Spleen (tissue), 7 donors: Measurements from ENCODE around the gene LCLAT1.

Experiments used
- POLR2AphosphoS5 ChIP-seq, 3 donors: sonication (generic); formaldehyde crosslinking; IDR thresholded peaks; one replicate each; pipeline ENCODE4 v1.5.1; 2017; ENCODE audit warnings: antibody characterized with exemption in 3 of 3
- TF ChIP-seq, protein P1 (sequence below), 11 experiments: fragments of 200-600 bp in 7 of 11; fragments of 450-650 bp in 4 of 11; sonication (generic) in 4 of 11; IDR thresholded peaks in 8 of 11; conservative IDR thresholded peaks in 3 of 11; 1 replicate in 7 of 11; 2 replicates in 4 of 11; pipeline versions ENCODE4 v1.4.0 to v1.8.0; 2016 to 2021; ENCODE audit warnings: antibody characterized with exemption in 11 of 11, inconsistent platforms in 4 of 11, mild to moderate bottlenecking in 1 of 11
- donor health status: DM: no; HTN: no; CAD: no; lungs with moderate emphysema.
- donor health status: DM: no; HTN: no; CAD: no.
- donor health status: DM: no; HTN: no; CAD: no.

GRCh38 chr2:30639836-30640235 is 192.8 kb downstream of the LCLAT1 start:
- TF ChIP-seq POLR2AphosphoS5 (IDR thresholded peaks at IDR 0.05) = no peak
- TF ChIP-seq, protein P1, sequence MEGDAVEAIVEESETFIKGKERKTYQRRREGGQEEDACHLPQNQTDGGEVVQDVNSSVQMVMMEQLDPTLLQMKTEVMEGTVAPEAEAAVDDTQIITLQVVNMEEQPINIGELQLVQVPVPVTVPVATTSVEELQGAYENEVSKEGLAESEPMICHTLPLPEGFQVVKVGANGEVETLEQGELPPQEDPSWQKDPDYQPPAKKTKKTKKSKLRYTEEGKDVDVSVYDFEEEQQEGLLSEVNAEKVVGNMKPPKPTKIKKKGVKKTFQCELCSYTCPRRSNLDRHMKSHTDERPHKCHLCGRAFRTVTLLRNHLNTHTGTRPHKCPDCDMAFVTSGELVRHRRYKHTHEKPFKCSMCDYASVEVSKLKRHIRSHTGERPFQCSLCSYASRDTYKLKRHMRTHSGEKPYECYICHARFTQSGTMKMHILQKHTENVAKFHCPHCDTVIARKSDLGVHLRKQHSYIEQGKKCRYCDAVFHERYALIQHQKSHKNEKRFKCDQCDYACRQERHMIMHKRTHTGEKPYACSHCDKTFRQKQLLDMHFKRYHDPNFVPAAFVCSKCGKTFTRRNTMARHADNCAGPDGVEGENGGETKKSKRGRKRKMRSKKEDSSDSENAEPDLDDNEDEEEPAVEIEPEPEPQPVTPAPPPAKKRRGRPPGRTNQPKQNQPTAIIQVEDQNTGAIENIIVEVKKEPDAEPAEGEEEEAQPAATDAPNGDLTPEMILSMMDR (IDR thresholded peaks at IDR 0.05 in 8 of 11, conservative IDR thresholded peaks at IDR 0.05 in 3 of 11) = no peak
